GM21381 (cell line): ENCODE measurements around the gene EXOC4.
"Not testable (repeated sequence)": the region's sequence is repeated elsewhere in the genome, so short reads cannot be mapped to it uniquely, and the experiment has no call there.

ENCODE experiments used
- ATAC-seq: cut with Tn5 transposase; IDR thresholded peaks from one replicate; pipeline ENCODE4 v1.9.1; 2021; ENCODE audit warnings: mild to moderate bottlenecking, moderate library complexity; ENCODE audit not compliant: unreplicated experiment

The EXOC4 gene

DNA sequence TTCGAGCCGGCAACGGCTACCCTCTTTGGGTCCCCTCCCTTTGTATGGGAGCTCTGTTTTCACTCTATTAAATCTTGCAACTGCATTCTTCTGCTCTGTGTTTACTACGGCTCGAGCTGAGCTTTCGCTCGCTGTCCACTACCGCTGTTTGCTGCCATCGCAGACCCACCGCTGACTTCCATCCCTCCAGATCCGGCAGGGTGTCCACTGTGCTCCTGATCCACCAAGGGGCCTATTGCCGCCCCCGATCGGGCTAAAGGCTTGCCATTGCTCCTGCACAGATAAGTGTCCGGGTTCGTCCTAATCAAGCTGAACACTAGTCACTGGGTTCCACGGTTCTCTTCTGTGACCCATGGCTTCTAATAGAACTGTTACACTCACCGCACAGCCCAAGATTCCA, 653.7 kb downstream of the EXOC4 start:
- ATAC-seq = not testable (repeated sequence)

DNA sequence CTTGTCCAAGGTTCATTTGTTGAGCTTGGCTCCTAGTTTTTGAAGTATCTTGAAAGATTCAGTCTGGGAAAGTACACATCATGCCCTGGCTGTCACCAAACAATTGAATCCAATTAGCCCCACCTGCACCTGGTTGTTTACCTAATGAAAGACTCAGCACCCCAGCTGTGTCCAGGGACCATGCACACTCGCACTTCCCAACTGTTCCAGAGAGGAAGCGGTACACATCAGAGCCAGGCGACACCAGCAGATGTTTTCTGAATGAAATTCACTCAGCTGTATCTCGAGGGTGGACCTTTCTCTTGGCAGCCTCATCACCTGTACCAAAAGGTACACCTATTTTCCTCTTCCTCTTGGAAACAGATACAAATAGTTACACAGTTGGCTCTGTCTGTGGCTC, 657.9 kb downstream of the EXOC4 start:
- no peak for ATAC-seq

GRCh38 chr7:133911724-133912123, 658.8 kb downstream of the EXOC4 start:
- no peak for ATAC-seq

DNA sequence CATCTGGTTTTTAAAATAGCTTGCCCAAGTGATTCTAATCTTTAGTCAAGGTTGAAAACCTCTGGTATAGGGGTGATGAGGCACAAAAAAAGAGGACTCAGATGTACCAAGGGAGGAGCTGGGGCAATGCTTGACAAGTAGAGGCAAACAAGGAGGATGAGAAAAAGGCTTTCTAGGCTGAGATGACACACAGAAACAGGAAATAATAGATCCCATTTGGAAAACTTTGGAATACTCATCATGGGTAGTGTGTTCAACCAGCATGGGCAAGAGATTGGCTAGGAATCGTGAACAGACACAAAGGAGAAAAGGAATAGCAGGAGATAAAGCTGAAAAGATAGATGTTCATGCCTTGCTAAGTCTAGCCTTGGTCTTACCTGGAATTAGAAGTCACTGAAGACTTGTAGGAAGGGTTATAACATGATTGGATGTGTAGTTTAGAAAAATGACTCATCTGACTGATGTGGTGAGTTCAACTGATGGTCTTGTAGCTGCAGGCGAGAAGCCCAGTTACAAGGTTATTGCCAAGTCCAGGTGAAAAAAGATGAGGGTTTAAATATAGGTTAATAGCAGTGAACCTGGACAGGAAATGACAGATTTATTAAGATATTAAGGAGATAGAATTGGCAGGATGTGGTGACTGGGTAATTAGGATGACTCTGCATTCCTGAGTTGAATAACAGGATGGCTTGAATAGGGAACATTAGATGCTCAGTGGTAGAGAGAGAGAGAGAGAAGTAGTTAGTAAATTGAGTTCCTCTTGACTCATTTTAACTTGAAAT, 660.2 kb downstream of the EXOC4 start:
- ATAC-seq = no peak

GRCh38 chr7:133916621-133917020, 663.7 kb downstream of the EXOC4 start:
- ATAC-seq = no peak

GRCh38 chr7:133919810-133920209, 666.9 kb downstream of the EXOC4 start:
- ATAC-seq = no peak

GRCh38 chr7:133921635-133922182, 668.8 kb downstream of the EXOC4 start:
- no peak for ATAC-seq

GRCh38 chr7:133923974-133924373, 671.1 kb downstream of the EXOC4 start:
- no peak for ATAC-seq

DNA sequence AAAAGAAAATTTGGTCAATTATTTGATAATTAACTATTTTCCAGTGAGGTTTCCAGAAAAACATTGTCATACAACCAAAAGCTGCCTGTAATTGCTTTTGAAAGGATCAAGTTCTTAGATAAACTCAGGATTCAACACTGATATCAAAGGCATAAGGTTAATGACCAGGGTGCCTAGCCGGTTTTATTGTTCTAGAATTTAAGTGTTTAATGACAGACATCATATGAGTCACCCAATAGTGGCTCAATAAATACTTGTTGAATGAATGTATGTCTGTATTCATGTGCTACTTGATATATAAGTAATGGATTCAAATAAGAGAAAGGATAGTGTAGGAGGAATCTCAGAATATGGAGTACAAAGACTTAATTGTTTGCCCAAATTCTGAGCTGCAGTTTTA, 678.2 kb downstream of the EXOC4 start:
- ATAC-seq = no peak

- ATAC-seq = no peak
Observed at GRCh38 chr7:133932591-133932990, 679.7 kb downstream of the EXOC4 start.

GRCh38 chr7:133934262-133934976, 681.5 kb downstream of the EXOC4 start:
- ATAC-seq = no peak

DNA sequence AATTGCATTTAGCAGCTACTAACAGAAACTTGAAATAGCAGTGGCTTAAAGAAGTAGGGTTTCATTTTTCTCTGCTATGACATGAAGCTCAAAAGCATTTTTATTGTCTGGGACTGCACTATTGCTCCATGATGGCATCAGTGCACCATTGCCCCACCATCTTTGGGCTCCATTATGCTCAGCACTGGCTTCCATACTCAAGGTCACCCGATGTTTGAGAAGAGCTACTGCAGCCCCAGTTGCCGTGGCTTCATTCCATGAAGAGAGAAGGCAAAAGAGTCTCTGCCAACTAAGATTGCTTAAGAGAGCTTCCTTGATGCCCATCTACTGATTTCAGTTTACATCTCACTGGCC, 682.1 kb downstream of the EXOC4 start:
- no peak for ATAC-seq

- ATAC-seq = no peak
Observed at GRCh38 chr7:133936074-133936473, 683.2 kb downstream of the EXOC4 start.

DNA sequence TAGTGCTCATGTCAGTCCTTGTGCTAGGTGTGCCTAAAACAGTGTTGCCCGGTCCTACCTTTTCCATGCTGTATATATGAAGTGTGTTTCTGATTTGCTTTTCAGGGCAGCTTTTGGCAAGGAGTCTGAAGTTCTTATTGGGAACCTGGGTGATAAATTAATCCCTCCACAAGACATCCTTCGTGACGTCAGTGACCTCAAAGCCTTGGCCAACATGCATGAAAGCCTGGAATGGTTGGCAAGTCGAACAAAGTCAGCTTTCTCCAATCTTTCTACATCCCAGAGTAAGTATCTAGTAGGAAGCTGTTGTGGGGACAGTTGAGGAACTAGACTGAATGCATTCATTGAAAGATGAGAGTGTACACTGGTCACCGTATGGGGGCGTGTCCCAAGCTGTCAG, 684.9 kb downstream of the EXOC4 start:
- no peak for ATAC-seq

DNA sequence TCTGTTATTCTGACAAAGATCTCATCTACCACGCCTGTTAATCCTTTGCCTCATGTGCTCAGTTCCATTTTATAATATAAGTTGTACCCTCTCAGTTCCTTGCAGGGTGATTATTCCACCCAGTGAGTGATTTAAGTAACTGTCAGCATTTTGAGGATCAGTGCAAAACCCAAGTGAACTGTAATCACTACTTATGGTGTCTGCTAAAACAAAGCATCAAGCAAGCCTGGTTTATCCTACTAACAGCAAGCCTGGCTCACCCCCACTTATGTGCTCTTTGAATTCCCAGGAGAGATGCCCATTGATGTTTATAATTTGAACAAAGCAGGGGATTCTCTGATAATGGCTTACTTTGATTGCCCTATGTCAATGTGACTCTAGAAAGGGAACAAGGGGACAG, 687.5 kb downstream of the EXOC4 start:
- ATAC-seq = no peak

GRCh38 chr7:133941496-133941895, 688.6 kb downstream of the EXOC4 start:
- ATAC-seq = no peak

GRCh38 chr7:133945497-133945896, 692.6 kb downstream of the EXOC4 start:
- ATAC-seq = no peak

- ATAC-seq = no peak
Observed at GRCh38 chr7:133947458-133948254, 694.8 kb downstream of the EXOC4 start.

GRCh38 chr7:133948588-133948987, 695.7 kb downstream of the EXOC4 start:
- no peak for ATAC-seq

DNA sequence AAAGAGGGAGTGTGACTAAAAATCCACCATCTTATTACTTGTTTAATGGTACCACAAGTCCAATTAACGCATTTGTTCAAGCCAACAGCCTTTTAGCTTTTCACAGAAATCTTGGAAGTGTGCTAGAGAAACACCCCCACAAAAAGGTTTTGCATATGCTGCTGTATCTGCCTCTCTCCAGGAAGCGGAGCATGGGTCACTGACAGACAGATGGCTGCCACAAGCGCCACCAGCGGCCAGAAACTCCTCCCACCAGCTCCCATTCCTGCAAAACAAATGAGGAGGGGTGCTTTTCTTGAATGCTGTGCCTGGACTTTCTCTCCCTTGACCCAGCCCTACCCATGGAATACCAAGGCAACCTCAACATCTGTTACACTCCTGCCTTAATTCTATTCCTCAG, 698.0 kb downstream of the EXOC4 start:
- no peak for ATAC-seq

DNA sequence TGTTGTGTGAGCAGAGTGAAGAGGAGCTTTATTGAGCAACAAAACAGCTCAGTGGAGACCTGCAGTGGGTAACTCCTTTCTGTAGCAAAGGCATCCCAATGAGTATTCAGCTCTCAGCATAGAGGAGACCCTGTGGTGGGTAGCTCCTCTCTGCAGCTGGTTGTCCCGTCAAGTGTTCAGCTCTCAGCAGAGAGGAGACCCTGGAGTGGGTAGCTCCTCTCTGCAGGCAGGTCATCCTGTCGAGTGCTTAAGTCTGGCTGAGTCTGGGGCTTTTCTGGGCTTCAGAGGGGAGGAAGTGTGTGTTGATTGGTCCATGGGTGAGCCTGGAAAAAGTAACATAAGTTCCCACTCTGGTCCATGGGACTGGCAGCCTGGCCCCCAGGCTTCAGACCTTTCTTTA, 702.3 kb downstream of the EXOC4 start:
- no peak for ATAC-seq
